ENCODE data around the gene ACY1. TPM values are rescaled to one million over a fixed set of nuclear protein-coding genes. Genes with fewer than 3 reads are reported as not detected.

ACY1 gene
- total RNA-seq, 1 experiment from 2014 or later = 164 TPM

DNA sequence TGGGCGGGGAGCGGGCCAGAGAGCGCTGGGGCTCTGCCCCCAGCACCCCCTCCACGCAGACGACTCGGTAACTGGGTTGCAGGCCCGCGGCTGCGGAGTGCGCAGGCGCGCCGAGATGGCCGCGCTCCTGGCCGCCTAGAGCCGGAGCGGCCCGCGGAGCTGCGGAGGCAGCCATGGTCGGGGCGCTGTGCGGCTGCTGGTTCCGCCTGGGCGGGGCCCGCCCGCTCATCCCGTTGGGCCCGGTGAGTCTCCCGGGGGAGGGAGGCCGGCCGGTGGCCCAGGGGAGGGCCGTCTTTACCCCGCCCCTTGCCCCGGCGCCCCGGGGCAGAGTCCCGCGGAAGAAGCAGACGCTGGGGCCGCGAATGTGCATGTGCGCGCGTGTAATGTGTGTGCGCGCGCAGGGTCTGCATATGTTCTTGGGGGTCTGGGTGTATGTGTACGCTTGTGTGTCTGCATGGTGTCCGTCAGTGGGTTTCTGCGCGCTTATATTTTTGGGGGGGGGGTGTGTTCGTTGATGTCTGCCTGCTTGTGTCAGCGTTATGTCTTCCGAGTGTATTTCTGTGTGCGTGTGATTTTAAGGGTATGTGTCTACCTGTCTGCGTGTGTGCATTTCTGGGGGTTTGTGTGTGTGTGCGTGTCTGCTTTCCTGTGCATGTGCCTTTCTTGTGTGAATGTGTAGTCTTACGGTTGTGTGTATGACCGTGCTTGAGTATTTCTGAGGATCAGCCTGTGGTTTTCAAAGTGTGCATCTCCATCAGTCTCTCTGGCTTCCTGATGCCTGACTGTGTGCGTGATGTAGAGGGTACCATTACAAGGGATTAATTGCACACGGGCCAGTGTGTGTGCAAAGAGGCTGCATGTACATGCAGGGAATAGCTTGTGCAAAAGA, 8.1 kb upstream of the ACY1 start, which contains the start of gene ABHD14A:
TSS of gene ABHD14A (plus strand) at position 102 of the 889 bp plus-strand sequence. CDS start at position 174, 72 bp downstream.
- TF ChIP-seq CTCF (IDR thresholded peaks at IDR 0.05; ENCODE audit: unreplicated experiment) = no peak
- ChIA-PET CTCF (interaction anchor here (0.5 to 4.4 kb wide), 9 partner anchors 10 to 338 kb away, joined by 3 to 49 read pairs (median 4); partner anchors contain the start of genes PARP3, RPL29 and RRP9), POLR2A (interaction anchor here (0.5 to 6.3 kb wide), 15 partner anchors 8 to 1737 kb away, joined by 3 to 127 read pairs (median 4); partner anchors contain the start of genes ACY1, DUSP7, PARP3 and RPL29)
- Mint-ChIP-seq H3K9me3 (ENCODE audit: unreplicated experiment) (no peaks in the 10 kb centered on the region), H3K27ac (ENCODE audit: low read depth, unreplicated experiment) (peak within 1 kb of the TSS; percentile 88), H3K36me3 (ENCODE audit: insufficient read depth, unreplicated experiment) (peaks cover 6% of the 10 kb centered on the region), H3K4me3 (ENCODE audit: unreplicated experiment) (peak within 1 kb of the TSS; percentile 99), H3K4me1 (ENCODE audit: insufficient read depth, unreplicated experiment) (peaks cover 29% of the 10 kb centered on the region), H3K27me3 (ENCODE audit: insufficient read depth, unreplicated experiment) (no peaks in the 10 kb centered on the region)
- intact Hi-C loops (cut with micrococcal nuclease) = loop anchor here (1.0 kb wide), 1 partner anchor 33 kb away; the partner anchor contains the start of gene PARP3
- DNase-seq (ENCODE audit: unreplicated experiment) = peak; percentile 72
- no TSS peak for BruUV-seq (replicated peaks)

- H3K9me3 Mint-ChIP-seq (ENCODE audit: unreplicated experiment) = no peaks in the 10 kb centered on the region
- H3K36me3 Mint-ChIP-seq (ENCODE audit: insufficient read depth, unreplicated experiment) = peaks cover 6% of the 10 kb centered on the region
- DNase-seq (ENCODE audit: unreplicated experiment) = no peak
- H3K27me3 Mint-ChIP-seq (ENCODE audit: insufficient read depth, unreplicated experiment) = no peaks in the 10 kb centered on the region
- no TSS peak for BruUV-seq (replicated peaks)
- ChIA-PET POLR2A (interaction anchor here (3.6 to 4.5 kb wide), 2 partner anchors 19 to 70 kb away, joined by 17 to 49 read pairs; partner anchors contain the start of gene RPL29), CTCF (interaction anchor here (0.5 to 4.4 kb wide), 2 partner anchors 20 to 34 kb away, joined by 3 to 49 read pairs; partner anchors contain the start of genes PARP3, RPL29 and RRP9)
- peaks cover 29% of the 10 kb centered on the region for H3K4me1 Mint-ChIP-seq (ENCODE audit: insufficient read depth, unreplicated experiment)
- intact Hi-C loops (cut with micrococcal nuclease) = no loop called here
- H3K4me3 Mint-ChIP-seq (ENCODE audit: unreplicated experiment) = peak overlapping the region; percentile 99
- TF ChIP-seq CTCF (IDR thresholded peaks at IDR 0.05; ENCODE audit: unreplicated experiment) = no peak
- H3K27ac Mint-ChIP-seq (ENCODE audit: low read depth, unreplicated experiment) = peak overlapping the region; percentile 1
Measured at GRCh38 chr3:51975852-51976549, 7.3 kb upstream of the ACY1 start.

GRCh38 chr3:51977446-51978142, 5.7 kb upstream of the ACY1 start:
- H3K4me1 Mint-ChIP-seq (ENCODE audit: insufficient read depth, unreplicated experiment) = peaks cover 34% of the 10 kb centered on the region
- TF ChIP-seq CTCF (IDR thresholded peaks at IDR 0.05; ENCODE audit: unreplicated experiment) = no peak
- POLR2A ChIA-PET = interaction anchor here (0.9 to 1.6 kb wide), 2 partner anchors 35 to 36 kb away, joined by 5 to 6 read pairs; partner anchors contain the start of gene RRP9
- no peaks in the 10 kb centered on the region for H3K9me3 Mint-ChIP-seq (ENCODE audit: unreplicated experiment)
- H3K4me3 Mint-ChIP-seq (ENCODE audit: unreplicated experiment) = peak overlapping the region; percentile 21
- H3K36me3 Mint-ChIP-seq (ENCODE audit: insufficient read depth, unreplicated experiment) = peaks cover 6% of the 10 kb centered on the region
- peak overlapping the region; percentile 54 for H3K27ac Mint-ChIP-seq (ENCODE audit: low read depth, unreplicated experiment)
- CTCF ChIA-PET = interaction anchor here (0.6 to 1.1 kb wide), 4 partner anchors 9 to 79 kb away, joined by 3 to 4 read pairs (median 3); no protein-coding TSS in a partner anchor
- DNase-seq (ENCODE audit: unreplicated experiment) = no peak
- intact Hi-C loops (cut with micrococcal nuclease) = no loop called here
- no TSS peak for BruUV-seq (replicated peaks)
- H3K27me3 Mint-ChIP-seq (ENCODE audit: insufficient read depth, unreplicated experiment) = no peaks in the 10 kb centered on the region

All from MCF 10A (cell line).